Gastrocnemius medialis (tissue), 4 donors: ENCODE results near the gene ADD1.

Experiments
- CTCF ChIP-seq, 5 experiments: fragments of 450-650 bp in 3 of 5; fragments of 200-600 bp in 2 of 5; sonication (generic) in 2 of 5; IDR thresholded peaks in 4 of 5; conservative IDR thresholded peaks in 1 of 5; 1 replicate in 4 of 5; 2 replicates in 1 of 5; pipeline ENCODE4 v1.5.1; 2016 to 2019; ENCODE audit warnings: antibody characterized with exemption in 5 of 5, mild to moderate bottlenecking in 3 of 5, moderate library complexity in 3 of 5
- POLR2A ChIP-seq, 2 donors: fragments of 450-650 bp; IDR thresholded peaks; one replicate each; pipeline ENCODE4 v1.6.1; 2017; ENCODE audit warnings: antibody characterized with exemption in 2 of 2, mild to moderate bottlenecking in 2 of 2, moderate library complexity in 2 of 2

DNA sequence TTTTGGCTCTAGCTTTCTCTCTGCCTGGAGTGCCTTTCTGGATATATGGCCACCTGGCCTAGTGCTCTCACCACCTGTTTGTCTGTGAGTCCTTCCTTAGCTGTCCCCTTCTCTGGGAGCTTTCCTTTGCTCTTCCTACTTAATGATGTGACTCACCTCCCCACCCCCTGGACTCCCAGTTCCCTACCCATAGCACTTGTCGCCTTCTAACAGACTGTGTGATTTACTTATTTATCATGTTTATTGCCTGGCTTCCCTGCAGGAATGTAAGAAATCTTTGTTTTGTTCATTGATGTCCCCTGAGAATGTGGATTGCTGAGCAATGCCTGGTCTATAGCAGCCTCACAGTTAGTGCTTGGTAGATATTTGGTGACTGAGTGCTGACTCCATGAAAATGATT is 18.9 kb downstream of the ADD1 start:
- TF ChIP-seq CTCF (IDR thresholded peaks at IDR 0.05 in 4 of 5, conservative IDR thresholded peaks at IDR 0.05 in 1 of 5) (no peak), POLR2A (IDR thresholded peaks at IDR 0.05) (no peak)
